Measurements from ENCODE around the gene CDH22. TPM values are rescaled to one million over a fixed set of nuclear protein-coding genes. Genes with fewer than 3 reads are reported as not detected.

CDH22 gene
- total RNA-seq, 2 experiments from 2014 or later, result not detected

DNA sequence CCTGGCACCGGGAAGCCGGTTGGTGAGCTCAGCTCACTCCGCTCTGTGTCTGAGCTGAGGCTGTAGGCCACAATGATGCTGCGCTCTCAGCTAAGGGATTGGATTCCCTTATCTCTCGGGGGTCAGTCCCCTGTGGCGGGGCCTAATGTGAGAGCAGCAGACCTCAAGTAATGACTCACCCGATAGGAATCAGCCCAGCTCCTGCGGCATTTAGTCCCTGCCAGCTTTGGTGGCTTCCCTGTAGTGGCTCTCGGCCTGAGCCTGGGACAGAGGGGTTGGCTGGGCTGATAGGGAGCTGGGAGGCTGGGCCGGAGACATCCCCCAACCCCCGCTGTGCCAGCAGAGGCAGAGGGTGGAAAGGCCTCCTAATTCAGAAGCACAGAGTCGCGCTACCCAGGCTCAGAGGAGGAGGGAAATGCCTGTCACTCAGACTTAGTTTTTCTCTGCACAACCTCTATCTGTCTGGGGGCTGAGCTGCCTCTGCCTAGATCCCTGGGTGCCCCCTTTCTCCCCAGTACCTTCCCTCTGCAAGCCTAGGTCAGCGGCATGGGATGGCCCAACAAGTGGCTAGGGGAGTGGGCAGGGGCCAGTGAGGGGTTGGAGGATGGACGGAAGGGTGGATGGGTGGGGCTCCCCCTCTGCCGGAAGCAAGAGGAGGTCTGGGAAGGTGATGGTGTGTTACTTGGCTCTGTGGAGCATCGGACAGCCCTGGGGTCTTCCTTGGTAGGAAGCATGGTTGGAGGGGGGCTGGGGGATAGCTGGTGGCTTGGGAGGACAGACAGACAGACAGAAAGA lies 92.2 kb downstream of the CDH22 start:
- intact Hi-C loops (cut with DNase I, micrococcal nuclease), result no loop called here
- Mint-ChIP-seq H3K4me3 (no peak overlapping the region), H3K27ac (no peak overlapping the region), H3K36me3 (ENCODE audit: low read depth) (no peaks in the 10 kb centered on the region), H3K4me1 (no peaks in the 10 kb centered on the region), H3K9me3 (ENCODE audit: low read depth) (no peaks in the 10 kb centered on the region), H3K27me3 (peaks cover 3% of the 10 kb centered on the region)
- ChIA-PET CTCF (interaction anchor here (0.7 kb wide), 1 partner anchor 37 kb away, joined by 3 read pairs; no protein-coding TSS in a partner anchor), POLR2A (no interaction called here)
- ATAC-seq (no peak), DNase-seq (no peak)

DNA sequence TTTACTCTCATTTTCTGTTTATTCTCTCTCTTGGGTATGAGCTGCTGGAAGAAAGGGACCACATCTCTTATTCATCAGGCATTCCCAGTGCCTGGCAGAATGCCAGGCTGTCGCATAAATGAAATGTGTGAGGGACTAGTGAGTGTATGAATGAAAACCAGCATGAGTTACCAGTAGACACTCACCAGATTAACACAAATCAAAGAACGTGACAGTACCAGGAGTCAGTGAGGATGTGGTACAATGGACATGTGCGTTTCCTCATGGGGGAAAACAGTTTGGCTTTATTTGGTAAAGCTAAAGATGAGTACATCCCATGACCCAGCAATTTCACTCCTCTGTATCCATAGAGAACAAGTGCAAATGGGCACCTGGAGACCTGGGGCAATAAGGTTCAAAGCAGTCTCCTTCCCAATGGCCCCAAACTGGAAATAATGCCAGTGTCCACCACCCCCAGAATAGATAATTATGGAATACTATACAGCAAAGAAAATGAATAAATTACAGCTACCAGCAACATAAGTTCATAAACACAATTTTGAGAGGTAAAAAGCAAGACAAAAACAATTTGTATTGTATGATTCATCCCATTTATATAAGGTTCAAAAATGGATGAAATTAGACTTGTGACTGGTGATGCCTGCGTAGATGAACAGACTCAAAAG lies 93.3 kb downstream of the CDH22 start:
- no peaks in the 10 kb centered on the region for H3K4me1 Mint-ChIP-seq
- ChIA-PET CTCF (interaction anchor here (0.6 kb wide), 1 partner anchor 991 kb away, joined by 3 read pairs; no protein-coding TSS in a partner anchor), POLR2A (no interaction called here)

DNA sequence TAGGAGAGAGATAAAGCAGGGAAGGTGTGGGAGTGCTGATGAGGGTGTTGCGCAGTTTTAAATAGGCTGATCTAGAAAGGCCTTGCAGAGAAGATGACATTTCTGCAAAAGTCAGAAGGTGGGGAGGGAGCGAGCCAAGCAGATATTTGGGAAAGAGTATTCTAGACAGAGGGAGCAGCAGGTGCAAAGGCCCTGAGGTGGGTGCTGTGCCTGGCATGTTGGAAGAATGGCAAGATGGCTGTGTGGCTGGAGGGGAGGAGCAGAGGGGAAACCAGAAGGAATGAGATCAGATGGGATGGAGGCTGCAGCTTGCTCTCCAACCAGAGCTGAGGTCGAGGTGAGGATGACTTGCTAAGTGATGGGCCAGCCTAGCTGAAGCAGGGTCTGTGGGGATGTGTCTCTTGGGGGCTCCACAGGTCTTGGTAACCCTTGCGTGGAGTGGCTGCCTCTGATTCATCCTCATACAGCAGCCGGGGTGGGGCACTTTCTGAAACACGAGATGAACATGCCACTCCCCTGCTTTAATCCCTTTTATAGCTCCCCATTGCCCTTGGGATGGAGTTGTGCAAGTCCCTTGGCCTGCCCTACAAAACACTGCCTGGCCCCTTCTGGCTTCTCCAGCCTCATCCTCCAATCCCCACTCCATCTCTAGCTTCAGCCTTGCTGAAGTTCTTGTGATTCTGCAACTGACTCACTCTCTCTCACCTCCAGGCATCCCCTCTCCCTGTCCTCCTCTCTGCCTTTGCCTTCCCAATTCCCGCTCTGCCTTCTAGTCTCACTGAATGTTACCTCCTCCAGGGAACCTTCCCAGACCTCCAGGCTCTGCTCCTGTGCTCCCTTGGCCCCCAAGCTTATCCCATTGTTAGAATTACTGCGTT lies 94.1 kb downstream of the CDH22 start:
- peaks cover 10% of the 10 kb centered on the region for H3K27me3 Mint-ChIP-seq
- H3K9me3 Mint-ChIP-seq (ENCODE audit: low read depth), result no peaks in the 10 kb centered on the region
- no peak overlapping the region for H3K27ac Mint-ChIP-seq
- ATAC-seq (no peak), DNase-seq (no peak)
- ChIA-PET POLR2A (no interaction called here), CTCF (interaction anchor here (1.5 kb wide), 1 partner anchor 11 kb away, joined by 4 read pairs; no protein-coding TSS in a partner anchor)
- H3K36me3 Mint-ChIP-seq (ENCODE audit: low read depth), result no peaks in the 10 kb centered on the region
- no peaks in the 10 kb centered on the region for H3K4me1 Mint-ChIP-seq
- intact Hi-C loops (cut with DNase I, micrococcal nuclease), result no loop called here
- H3K4me3 Mint-ChIP-seq, result no peak overlapping the region

More for the DNA sequence above, 93.3 kb downstream of the CDH22 start:
- Mint-ChIP-seq H3K27me3 (peaks cover 5% of the 10 kb centered on the region), H3K27ac (no peak overlapping the region), H3K4me3 (no peak overlapping the region), H3K36me3 (ENCODE audit: low read depth) (no peaks in the 10 kb centered on the region), H3K9me3 (ENCODE audit: low read depth) (no peaks in the 10 kb centered on the region)
- no peak for DNase-seq
- ATAC-seq, result no peak
- intact Hi-C loops (cut with DNase I, micrococcal nuclease), result no loop called here

DNA sequence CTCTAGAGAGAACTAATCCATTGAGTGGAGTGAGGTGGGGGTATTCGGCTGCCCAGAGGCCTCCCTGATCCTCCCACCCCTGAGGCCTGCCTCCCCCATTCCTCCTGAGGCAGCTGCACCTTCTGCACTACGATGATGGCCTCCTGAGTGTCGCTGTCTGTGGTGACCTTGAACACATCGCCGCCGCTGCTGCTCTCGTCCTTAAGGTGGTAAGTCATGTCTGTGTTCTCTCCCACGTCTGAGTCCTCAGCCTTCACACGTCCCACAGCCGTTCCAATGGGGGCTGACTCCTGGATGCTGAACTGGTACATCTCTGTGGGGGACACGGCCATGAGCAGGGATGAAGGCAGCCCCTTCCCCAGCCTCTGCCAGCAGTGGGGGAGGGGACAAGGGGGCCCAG lies 95.4 kb downstream of the CDH22 start:
- no peak for ATAC-seq
- Mint-ChIP-seq H3K4me3 (no peak overlapping the region), H3K36me3 (ENCODE audit: low read depth) (no peaks in the 10 kb centered on the region), H3K27me3 (peaks cover 15% of the 10 kb centered on the region), H3K9me3 (ENCODE audit: low read depth) (no peaks in the 10 kb centered on the region), H3K27ac (no peak overlapping the region), H3K4me1 (no peaks in the 10 kb centered on the region)
- intact Hi-C loops (cut with DNase I, micrococcal nuclease), result no loop called here
- ChIA-PET CTCF (interaction anchor here (0.7 to 1.5 kb wide), 2 partner anchors 12 to 381 kb away, joined by 3 to 4 read pairs; no protein-coding TSS in a partner anchor), POLR2A (no interaction called here)
- DNase-seq, result no peak

DNA sequence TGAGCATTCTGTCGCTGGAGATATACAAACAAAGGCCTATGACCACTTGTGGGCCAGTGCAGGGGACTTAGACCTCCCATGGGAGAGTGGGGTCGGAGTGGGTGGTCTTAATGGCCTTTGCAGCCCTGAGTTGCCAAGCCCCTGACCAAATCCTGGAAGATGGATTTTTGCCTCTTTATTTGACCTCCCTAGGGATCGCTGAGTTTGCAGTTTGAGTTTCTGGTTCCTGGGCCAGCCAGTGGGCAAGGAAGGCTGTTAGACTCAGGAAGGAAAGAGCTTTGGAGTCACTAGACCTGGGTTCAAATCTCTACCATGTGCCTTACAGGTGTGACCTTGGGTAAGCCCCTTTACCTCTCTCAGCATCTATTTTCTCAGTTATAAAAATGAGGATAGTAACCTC lies 96.0 kb downstream of the CDH22 start:
- H3K36me3 Mint-ChIP-seq (ENCODE audit: low read depth), result no peaks in the 10 kb centered on the region
- H3K9me3 Mint-ChIP-seq (ENCODE audit: low read depth), result no peaks in the 10 kb centered on the region
- H3K4me3 Mint-ChIP-seq, result no peak overlapping the region
- DNase-seq (no peak), ATAC-seq (no peak)
- intact Hi-C loops (cut with DNase I, micrococcal nuclease), result no loop called here
- ChIA-PET POLR2A (no interaction called here), CTCF (interaction anchor here (0.7 kb wide), 1 partner anchor 382 kb away, joined by 3 read pairs; no protein-coding TSS in a partner anchor)
- H3K4me1 Mint-ChIP-seq, result no peaks in the 10 kb centered on the region
- peaks cover 15% of the 10 kb centered on the region for H3K27me3 Mint-ChIP-seq
- no peak overlapping the region for H3K27ac Mint-ChIP-seq

DNA sequence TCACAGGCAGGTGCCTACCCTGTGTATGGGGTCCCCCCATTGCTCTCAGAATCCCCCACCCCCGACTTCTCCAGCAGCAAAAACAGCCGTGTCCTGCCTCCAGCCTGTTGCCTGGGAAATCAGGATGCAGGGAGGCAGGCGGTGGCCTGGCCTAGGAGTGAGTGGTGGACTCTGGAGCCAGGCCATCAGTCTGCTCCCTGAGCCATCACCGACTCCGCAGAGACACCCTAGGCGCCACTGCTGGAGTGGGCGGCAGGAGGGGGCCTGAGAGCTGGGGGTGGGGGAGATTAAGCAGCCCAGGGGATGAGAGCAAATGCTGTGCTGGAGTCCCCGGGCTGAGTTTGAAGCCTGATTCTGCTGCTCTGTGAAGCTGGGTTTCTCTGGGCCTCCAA lies 97.0 kb downstream of the CDH22 start:
- no peak for ATAC-seq
- intact Hi-C loops (cut with DNase I, micrococcal nuclease), result no loop called here

DNA sequence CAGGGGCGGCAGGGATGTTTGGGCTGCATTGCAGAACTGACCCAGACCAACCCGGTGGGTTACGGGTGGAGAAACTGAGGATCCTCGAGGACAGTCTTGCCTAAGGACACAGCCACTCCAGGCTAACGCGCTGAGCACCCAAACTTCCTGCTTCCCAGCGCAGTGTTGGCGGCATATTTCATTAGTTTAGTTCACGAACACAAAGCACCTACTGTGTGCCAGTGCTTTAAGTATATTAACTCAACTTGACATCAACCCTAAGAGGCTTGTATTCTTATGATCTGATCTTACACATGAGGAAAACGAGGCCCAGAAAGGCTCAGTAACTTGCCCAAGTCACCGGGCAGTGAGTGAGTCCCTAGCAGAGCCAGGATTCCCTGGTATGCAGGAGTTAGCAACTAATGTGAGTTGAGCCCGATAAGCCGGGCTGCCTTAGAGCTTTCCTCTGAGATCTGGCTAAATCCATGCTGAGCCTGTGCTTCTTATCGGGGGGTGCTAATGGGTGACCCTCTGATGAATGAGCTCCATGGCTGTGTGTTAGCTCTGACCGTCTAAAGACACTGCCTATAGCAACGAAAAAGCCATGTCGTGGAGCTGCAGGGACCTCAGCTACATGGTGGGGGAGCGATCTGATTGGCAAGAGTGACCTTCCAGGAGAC lies 97.5 kb downstream of the CDH22 start:
- no peaks in the 10 kb centered on the region for H3K36me3 Mint-ChIP-seq (ENCODE audit: low read depth)
- H3K4me1 Mint-ChIP-seq, result peaks cover 9% of the 10 kb centered on the region
- no peak overlapping the region for H3K4me3 Mint-ChIP-seq
- DNase-seq (no peak), ATAC-seq (no peak)
- intact Hi-C loops (cut with DNase I, micrococcal nuclease), result no loop called here
- no peak overlapping the region for H3K27ac Mint-ChIP-seq
- ChIA-PET POLR2A (no interaction called here), CTCF (interaction anchor here (0.7 kb wide), 3 partner anchors 35 to 234 kb away, joined by 3 to 5 read pairs (median 4); no protein-coding TSS in a partner anchor)
- no peaks in the 10 kb centered on the region for H3K9me3 Mint-ChIP-seq (ENCODE audit: low read depth)
- H3K27me3 Mint-ChIP-seq, result peaks cover 15% of the 10 kb centered on the region

More for the DNA sequence above, 97.0 kb downstream of the CDH22 start:
- Mint-ChIP-seq H3K9me3 (ENCODE audit: low read depth) (no peaks in the 10 kb centered on the region), H3K4me3 (no peak overlapping the region), H3K4me1 (peaks cover 4% of the 10 kb centered on the region), H3K27ac (no peak overlapping the region), H3K27me3 (peaks cover 15% of the 10 kb centered on the region), H3K36me3 (ENCODE audit: low read depth) (no peaks in the 10 kb centered on the region)
- POLR2A ChIA-PET, result no interaction called here
- CTCF ChIA-PET, result interaction anchor here (0.7 kb wide), 3 partner anchors 36 to 233 kb away, joined by 3 to 5 read pairs (median 4); no protein-coding TSS in a partner anchor
- DNase-seq, result no peak

DNA sequence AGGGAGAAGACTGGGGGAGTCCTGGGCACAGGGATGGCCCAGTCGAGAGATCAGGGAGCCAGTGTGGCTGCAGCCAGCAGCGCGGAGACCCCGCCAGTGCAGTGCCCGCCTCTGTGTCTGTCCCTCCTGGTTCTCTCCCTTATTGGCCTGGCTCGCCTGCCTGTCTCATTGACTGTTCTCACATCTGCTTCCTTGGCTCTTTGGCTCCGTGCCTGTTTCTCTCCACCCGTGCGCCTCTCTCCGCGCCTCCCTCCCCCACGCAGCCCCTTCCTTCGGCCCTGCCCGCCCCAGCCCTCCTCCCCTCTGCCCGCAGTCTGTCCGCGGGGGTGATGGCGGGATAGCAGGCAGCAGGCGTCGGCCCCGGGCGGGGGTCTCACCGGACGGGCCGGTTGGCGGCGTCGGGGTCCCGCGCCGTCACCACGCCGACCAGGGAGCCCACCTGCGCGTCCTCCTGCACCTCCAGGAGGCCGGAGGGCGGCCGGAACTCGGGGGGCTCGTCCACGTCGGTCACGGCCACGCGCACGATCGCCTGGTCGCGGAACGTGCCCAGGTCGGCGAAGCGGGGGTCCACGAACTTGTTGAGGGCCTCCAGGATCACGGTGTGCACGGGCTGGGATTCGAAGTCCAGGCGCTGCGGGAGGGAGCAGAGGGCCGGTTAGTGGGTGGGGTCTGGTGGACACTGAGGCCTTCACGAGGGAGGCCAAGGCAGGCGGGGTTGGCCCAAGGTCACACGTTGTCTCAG lies 98.2 kb downstream of the CDH22 start:
- ChIA-PET POLR2A (no interaction called here), CTCF (no interaction called here)
- ATAC-seq, result no peak
- Mint-ChIP-seq H3K36me3 (ENCODE audit: low read depth) (no peaks in the 10 kb centered on the region), H3K4me1 (peaks cover 14% of the 10 kb centered on the region), H3K27me3 (peaks cover 15% of the 10 kb centered on the region), H3K4me3 (no peak overlapping the region), H3K9me3 (ENCODE audit: low read depth) (no peaks in the 10 kb centered on the region), H3K27ac (no peak overlapping the region)
- intact Hi-C loops (cut with DNase I, micrococcal nuclease), result no loop called here
- no peak for DNase-seq

DNA sequence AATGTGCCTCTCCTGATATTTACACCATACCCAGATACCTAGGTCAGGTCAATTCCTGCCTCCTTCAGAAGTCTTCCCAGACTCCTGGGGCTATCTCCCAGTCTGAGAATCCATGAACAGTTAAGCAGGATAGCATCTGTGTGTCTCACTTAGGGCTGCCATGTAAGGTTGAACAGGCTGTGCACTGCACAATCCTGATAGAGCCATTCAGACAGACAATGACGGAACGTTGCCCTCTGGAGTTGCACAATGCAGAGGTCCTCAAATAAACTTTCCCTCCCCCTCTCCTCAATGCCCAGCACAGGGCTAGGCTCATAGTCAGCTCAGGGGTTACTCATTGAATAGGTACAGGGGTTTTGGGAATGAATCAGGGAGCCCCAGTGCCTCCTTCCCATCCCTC lies 100.5 kb downstream of the CDH22 start:
- DNase-seq (no peak), ATAC-seq (no peak)
- no peaks in the 10 kb centered on the region for H3K36me3 Mint-ChIP-seq (ENCODE audit: low read depth)
- POLR2A ChIA-PET, result no interaction called here
- H3K4me1 Mint-ChIP-seq, result peaks cover 18% of the 10 kb centered on the region
- H3K9me3 Mint-ChIP-seq (ENCODE audit: low read depth), result no peaks in the 10 kb centered on the region
- intact Hi-C loops (cut with DNase I, micrococcal nuclease), result no loop called here
- CTCF ChIA-PET, result interaction anchor here (0.7 kb wide), 1 partner anchor 544 kb away, joined by 3 read pairs; no protein-coding TSS in a partner anchor
- peaks cover 14% of the 10 kb centered on the region for H3K27me3 Mint-ChIP-seq
- H3K4me3 Mint-ChIP-seq, result no peak overlapping the region
- no peak overlapping the region for H3K27ac Mint-ChIP-seq

DNA sequence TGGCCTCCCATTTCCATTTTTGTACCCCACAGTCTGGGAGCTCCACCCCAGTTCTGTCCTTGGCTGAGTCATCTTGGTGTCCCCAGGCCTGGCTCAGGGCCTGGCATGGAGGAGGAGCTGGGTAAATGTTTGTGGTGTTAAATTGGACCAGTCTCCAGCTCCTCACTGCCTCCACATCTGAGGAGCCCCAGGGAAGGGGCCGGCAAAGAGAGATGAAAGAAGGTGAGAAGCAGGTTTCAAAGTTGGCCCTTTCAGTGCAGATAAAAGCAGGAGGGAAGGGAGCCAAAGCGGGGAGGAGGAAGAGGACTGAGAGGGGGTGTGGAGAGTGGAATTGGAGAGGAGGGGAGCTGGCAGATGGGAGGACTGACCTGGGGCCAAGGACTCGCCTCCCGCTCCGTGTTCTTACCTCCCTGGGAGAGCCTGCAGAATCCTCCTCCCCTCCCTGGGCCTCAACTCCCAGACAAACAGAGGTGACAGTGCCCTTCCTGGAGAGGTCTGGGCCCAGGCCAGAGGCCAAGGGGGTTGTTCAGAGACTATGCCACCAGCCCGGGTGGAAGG lies 101.2 kb downstream of the CDH22 start:
- Mint-ChIP-seq H3K27me3 (peaks cover 14% of the 10 kb centered on the region), H3K9me3 (ENCODE audit: low read depth) (no peaks in the 10 kb centered on the region), H3K4me3 (no peak overlapping the region), H3K36me3 (ENCODE audit: low read depth) (no peaks in the 10 kb centered on the region), H3K27ac (no peak overlapping the region), H3K4me1 (peaks cover 18% of the 10 kb centered on the region)
- intact Hi-C loops (cut with DNase I, micrococcal nuclease), result no loop called here
- ChIA-PET CTCF (no interaction called here), POLR2A (no interaction called here)
- ATAC-seq (no peak), DNase-seq (no peak)

All from activated CD4-positive, alpha-beta T cell treated with anti-CD3 and anti-CD28 coated beads for 36 hours (primary cell).